ENCODE data around the gene XPNPEP1.
A peak's percentile ranks its signal among the peaks of the same experiment; 100 is the strongest.

Gene XPNPEP1

GRCh38 chr10:109893386-109893785 is 29.9 kb downstream of the XPNPEP1 start:
- DNase-seq (ENCODE audit: low read depth), result no peak

- DNase-seq (ENCODE audit: low read depth), result no peak
Measured at GRCh38 chr10:109892931-109893330, 30.4 kb downstream of the XPNPEP1 start.

- DNase-seq (ENCODE audit: low read depth), result no peak
Measured at GRCh38 chr10:109892117-109892516, 31.2 kb downstream of the XPNPEP1 start.

DNA sequence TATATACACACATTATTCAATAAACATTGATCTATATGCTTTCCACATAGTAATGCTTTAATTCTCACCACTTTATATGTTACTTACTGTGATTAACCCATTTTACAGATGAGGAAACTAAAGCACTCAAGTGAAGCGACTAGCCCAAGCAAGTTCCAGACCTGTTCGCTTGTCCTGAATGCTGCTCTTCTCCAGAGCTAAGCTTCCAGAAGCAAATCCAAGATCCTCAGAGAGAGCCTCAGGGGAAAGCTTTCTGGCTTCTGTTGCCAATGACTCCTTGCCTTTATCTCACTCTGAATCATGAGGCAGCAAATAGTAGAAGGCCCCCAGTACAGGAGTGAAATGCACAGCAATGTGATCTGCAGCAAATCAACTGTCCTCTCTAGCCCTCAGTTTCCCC is 32.2 kb downstream of the XPNPEP1 start:
- no peak for DNase-seq (ENCODE audit: low read depth)

GRCh38 chr10:109889867-109890266 is 33.4 kb downstream of the XPNPEP1 start:
- no peak for DNase-seq (ENCODE audit: low read depth)

- no peak for DNase-seq (ENCODE audit: low read depth)
Measured at GRCh38 chr10:109887776-109888175, 35.5 kb downstream of the XPNPEP1 start.

- DNase-seq (ENCODE audit: low read depth), result no peak
Measured at GRCh38 chr10:109887243-109887642, 36.1 kb downstream of the XPNPEP1 start.

GRCh38 chr10:109886781-109887140 is 36.5 kb downstream of the XPNPEP1 start:
- DNase-seq (ENCODE audit: low read depth), result no peak

- no peak for DNase-seq (ENCODE audit: low read depth)
Measured at GRCh38 chr10:109886037-109886780, 37.1 kb downstream of the XPNPEP1 start.

DNA sequence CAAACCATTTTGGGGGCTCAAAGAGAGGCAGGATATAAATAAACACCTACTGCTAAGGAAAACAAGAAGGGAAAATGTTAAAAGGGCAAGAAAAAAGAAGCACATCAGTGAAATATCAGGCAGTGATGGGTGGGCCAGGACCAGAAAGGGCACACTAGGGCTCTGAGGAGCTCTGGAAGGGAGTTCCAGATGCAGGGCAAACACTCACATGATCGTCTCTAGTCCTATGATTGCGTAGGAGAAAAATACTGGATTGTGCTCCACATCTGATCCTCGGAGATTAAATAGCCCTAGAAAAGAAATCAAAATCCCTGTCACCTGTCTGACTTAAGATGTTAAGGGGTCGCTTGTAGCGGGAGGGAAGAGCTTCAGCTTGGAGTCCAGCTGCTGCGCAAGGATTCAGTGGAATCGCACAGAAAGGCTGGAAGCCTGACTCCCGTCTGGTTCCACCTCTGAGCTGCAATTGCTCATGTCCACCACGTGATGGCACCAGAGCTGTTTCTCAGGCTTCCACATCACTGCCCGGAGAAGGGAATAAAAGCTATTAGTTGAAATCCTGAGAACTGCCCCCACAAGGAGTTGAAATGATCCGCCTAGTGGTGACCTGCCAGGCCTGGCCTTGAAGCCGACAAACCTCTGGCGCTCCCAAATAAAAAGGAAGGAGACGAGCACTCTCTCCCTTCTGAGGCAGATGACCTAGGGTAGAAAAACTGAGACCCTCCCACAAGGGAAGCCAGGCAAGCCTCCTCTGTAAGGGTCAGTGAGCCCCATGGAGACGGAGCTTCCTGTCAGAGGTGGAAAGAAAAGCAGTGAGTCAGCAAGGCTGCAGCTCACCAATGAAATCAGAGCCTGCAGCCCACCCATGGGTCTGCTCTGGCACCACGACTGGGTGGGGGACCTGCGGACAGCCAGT is 39.2 kb downstream of the XPNPEP1 start:
- DNase-seq (ENCODE audit: low read depth), result peak; percentile 42

DNA sequence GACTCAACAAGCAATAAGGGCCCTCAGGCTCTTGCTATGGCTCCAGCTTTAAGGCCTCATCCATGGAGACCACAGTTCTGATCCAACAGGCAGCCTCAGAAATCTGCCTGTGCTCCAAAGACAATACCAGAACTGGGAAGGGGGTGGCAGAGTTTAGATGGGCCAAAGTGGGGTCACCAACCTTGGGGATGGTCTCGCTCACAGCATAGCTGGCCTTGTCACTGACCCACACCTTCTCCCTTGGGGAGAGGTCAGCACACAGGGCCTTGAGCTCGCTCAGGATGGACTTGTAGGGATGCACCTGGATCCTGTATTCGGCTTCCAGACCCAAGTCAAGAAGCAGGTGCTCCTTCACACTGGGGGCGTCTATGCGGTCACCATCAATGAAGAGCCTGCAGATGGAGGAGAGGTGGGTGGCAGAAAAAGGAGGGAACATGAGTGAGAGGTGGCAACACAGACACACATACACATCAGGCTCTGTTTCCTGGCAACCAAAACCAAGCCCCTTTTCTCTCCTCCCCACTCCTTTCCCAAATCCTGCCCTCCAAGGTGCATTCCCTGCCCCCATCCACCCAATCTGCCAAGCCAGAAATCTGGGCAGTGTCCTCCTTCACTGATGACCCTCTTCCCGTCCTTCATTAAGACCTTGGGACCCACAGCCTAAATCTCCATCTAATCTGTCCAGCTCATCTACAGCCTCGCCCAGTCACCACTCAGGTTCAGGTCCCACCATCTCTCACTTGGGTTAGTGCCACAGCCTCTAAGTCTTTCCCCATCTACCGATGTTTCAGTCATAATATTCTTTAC is 40.9 kb downstream of the XPNPEP1 start:
- no peak for DNase-seq (ENCODE audit: low read depth)

- no peak for DNase-seq (ENCODE audit: low read depth)
Measured at GRCh38 chr10:109881769-109882057, 41.6 kb downstream of the XPNPEP1 start.

DNA sequence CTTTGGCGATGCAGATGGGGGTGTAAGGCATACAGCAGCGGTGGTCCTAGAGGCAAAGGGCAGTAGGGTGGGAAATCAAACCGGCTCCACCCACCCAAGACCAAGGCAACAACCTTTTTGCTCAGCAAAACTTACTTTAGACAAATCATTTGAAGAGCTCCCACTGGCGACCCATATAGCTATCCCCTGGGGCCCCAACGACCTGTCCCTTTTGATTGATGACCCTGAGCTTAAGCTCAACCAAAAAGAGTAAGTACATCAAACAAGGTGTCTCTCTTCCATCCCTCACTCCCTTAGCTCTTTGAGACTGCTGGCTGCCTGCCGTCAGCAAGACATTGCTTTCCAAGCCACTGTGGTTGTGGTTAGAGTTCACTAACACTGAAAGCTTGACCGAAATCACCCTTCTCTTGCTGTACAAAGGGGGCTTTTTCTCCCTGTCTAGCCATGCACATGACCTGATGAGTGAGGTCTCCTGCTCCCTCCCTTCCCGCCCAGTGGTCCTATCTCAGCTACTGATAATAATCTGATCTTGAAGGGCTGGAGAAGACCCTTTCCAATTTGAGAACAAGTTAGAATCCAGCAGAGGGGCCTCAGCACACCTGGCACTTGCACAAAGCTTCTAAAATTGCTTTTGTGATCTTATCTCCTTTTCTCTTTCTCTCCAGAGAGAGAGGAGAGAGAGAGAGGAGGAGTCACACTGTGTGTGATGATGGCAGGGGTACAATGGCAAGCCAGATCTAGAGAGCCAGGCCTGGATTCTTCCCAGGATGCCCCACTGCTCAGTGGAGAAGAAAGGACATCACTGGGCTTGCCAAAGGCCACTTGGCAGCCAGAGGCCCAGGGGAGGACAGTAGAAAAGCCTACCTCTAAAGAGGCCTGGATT is 42.2 kb downstream of the XPNPEP1 start:
- DNase-seq (ENCODE audit: low read depth), result no peak

DNA sequence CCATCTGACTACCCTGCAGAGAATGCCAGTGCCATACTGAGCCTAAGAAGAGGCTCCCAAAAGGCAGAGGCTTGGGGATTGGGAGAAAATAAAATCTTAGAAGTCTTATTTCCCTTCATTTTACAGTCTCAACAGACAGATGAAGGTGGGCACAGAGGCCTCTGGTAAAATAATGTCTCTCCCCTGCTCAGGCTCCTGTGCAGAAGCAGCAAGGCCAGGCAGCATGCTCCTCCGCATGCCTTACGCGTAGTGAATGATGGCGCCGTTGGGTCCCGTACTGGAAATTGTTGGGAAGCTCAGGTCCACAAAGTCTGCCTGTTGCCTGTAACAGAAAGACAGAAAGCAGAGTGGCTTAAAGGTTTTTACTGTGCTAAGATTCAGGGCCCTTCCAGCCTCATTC is 45.8 kb downstream of the XPNPEP1 start:
- DNase-seq (ENCODE audit: low read depth), result no peak

DNA sequence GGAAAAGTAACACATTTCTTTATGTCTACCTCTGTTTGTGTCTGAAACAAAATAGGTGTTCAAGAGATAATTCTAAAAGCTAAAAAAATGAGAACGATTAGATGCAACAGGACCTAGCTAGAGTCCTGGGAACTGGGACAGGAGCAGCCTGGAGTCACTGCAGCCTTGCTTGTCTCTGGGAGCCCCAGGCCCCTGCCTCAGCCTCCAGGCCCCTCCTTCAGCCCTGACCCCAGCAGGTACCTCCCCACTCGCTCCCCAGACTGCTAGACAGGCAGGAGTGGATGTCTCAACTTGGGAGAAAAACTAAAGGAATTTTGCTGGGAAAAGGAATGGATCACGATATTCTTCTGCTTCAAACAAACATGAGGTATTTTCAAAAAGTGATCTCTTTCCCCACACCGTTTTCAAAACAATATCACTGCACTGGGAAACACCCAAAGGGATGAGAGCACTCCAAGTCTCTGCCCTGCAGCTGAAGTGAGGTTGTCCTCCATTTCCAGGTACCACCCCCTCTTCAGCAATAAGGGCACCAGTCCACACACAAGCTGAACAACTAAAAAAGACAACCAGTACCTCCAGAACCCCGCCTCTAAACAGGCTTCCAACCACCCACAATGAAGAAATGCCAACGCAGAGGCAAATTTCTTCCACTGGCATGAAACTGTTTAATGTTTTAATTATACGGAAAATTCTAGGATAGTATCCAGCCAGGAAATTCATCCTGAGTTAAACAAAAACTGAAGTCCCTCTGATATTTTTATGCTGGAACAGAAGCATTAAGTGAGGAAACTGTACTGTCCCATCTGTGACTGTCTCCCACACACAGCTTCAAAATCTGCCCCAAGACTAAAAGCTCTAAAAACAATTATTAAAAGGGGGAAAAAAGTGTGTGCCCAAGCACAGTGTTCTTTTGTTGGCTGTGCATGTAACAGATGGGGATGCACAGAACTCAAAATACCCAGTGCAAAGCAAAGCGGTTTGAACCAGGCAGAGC is 47.2 kb downstream of the XPNPEP1 start:
- DNase-seq (ENCODE audit: low read depth), result no peak

- DNase-seq (ENCODE audit: low read depth), result no peak
Measured at GRCh38 chr10:109875151-109875568, 48.2 kb downstream of the XPNPEP1 start.

- no peak for DNase-seq (ENCODE audit: low read depth)
Measured at GRCh38 chr10:109871476-109871875, 51.8 kb downstream of the XPNPEP1 start.

- DNase-seq (ENCODE audit: low read depth), result no peak
Measured at GRCh38 chr10:109866995-109867635, 56.2 kb downstream of the XPNPEP1 start.

GRCh38 chr10:109866168-109866994 is 56.9 kb downstream of the XPNPEP1 start:
- DNase-seq (ENCODE audit: low read depth), result no peak
